Measurements from ENCODE around the gene PADI1. TPM values are rescaled to one million over a fixed set of nuclear protein-coding genes. Genes with fewer than 3 reads are reported as not detected.

Gene PADI1
- total RNA-seq, 4 donors from 2014 or later, result 3.2 to 24.2 (median 6.6) TPM

GRCh38 chr1:17212487-17213121 is 7.7 kb downstream of the PADI1 start:
- intact Hi-C loops (cut with DNase I; ENCODE audit: low total_unique reads), result no loop called here
- no peak for TF ChIP-seq POLR2A (IDR thresholded peaks at IDR 0.05)
- TF ChIP-seq, protein P1, sequence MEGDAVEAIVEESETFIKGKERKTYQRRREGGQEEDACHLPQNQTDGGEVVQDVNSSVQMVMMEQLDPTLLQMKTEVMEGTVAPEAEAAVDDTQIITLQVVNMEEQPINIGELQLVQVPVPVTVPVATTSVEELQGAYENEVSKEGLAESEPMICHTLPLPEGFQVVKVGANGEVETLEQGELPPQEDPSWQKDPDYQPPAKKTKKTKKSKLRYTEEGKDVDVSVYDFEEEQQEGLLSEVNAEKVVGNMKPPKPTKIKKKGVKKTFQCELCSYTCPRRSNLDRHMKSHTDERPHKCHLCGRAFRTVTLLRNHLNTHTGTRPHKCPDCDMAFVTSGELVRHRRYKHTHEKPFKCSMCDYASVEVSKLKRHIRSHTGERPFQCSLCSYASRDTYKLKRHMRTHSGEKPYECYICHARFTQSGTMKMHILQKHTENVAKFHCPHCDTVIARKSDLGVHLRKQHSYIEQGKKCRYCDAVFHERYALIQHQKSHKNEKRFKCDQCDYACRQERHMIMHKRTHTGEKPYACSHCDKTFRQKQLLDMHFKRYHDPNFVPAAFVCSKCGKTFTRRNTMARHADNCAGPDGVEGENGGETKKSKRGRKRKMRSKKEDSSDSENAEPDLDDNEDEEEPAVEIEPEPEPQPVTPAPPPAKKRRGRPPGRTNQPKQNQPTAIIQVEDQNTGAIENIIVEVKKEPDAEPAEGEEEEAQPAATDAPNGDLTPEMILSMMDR (IDR thresholded peaks at IDR 0.05), result no peak
- 38 to 48% methylated on average over 13 of the region's 13 CpGs for WGBS, 2 donors
- no peak overlapping the region for H3K4me3 ChIP-seq (ENCODE audit: low read depth, poor library complexity, severe bottlenecking)
- DNase-seq (ENCODE audit: low spot score in 2 of 2), result no peak

GRCh38 chr1:17213148-17213781 is 8.3 kb downstream of the PADI1 start:
- WGBS, 2 donors, result 55 to 56% methylated on average over 13 of the region's 13 CpGs
- intact Hi-C loops (cut with DNase I; ENCODE audit: low total_unique reads), result no loop called here
- no peak overlapping the region for H3K4me3 ChIP-seq (ENCODE audit: low read depth, poor library complexity, severe bottlenecking)
- TF ChIP-seq, protein P1 (IDR thresholded peaks at IDR 0.05), result no peak
- no peak for TF ChIP-seq POLR2A (IDR thresholded peaks at IDR 0.05)
- no peak for DNase-seq (ENCODE audit: low spot score in 2 of 2)

DNA sequence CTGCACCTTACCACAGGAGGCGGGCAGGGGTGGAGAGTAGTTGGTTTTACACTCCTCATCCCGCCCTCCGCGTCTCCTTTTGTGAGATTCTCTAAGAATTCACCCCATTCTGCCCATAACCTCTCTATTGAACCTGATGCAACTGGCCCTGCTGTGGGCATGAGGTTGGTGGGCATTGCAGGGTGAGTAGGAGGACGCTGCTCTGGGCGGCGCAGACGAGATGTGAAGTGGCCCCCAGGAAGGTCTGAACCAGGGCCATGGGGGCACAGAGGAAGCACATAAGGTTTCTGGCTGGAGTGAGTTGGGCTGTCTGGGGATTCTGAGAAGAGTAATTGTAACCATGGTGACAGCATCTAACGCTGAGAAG is 8.8 kb downstream of the PADI1 start:
- no peak for DNase-seq (ENCODE audit: low spot score in 2 of 2)
- 75 to 84% methylated on average over 9 of the region's 9 CpGs for WGBS, 2 donors
- H3K4me3 ChIP-seq (ENCODE audit: low read depth, poor library complexity, severe bottlenecking), result no peak overlapping the region
- intact Hi-C loops (cut with DNase I; ENCODE audit: low total_unique reads), result no loop called here
- TF ChIP-seq POLR2A (IDR thresholded peaks at IDR 0.05), result no peak
- TF ChIP-seq, protein P1 (IDR thresholded peaks at IDR 0.05), result no peak

- H3K4me3 ChIP-seq (ENCODE audit: low read depth, poor library complexity, severe bottlenecking), result no peak overlapping the region
- WGBS, 2 donors, result 69% methylated on average over 5 of the region's 5 CpGs
- intact Hi-C loops (cut with DNase I; ENCODE audit: low total_unique reads), result no loop called here
Observed at GRCh38 chr1:17214876-17215544, 10.1 kb downstream of the PADI1 start.

DNA sequence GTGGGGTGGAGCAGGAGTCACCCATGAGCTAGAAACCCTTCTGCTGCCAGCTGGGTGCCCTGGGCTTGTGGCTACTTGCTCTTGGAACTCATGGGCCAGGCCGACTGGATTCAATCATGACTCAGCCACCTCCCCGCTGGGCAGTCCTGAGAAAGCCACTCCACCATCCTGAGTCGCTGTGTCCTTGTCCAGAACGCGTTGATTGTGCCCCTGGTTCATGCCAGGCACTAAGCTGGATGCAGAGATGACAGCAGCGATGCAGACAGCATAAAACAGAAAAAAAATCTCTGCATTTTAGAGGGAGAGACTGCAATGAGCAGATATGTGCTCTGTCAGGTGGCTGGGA is 10.6 kb downstream of the PADI1 start:
- no peak overlapping the region for H3K4me3 ChIP-seq (ENCODE audit: low read depth, poor library complexity, severe bottlenecking)
- intact Hi-C loops (cut with DNase I; ENCODE audit: low total_unique reads), result no loop called here
- 66 to 67% methylated on average over 6 of the region's 6 CpGs for WGBS, 2 donors
- no peak for DNase-seq (ENCODE audit: low spot score in 2 of 2)
- TF ChIP-seq, protein P1 (IDR thresholded peaks at IDR 0.05), result no peak
- no peak for TF ChIP-seq POLR2A (IDR thresholded peaks at IDR 0.05)

More at GRCh38 chr1:17214876-17215544, 10.1 kb downstream of the PADI1 start:
- TF ChIP-seq POLR2A (IDR thresholded peaks at IDR 0.05), result no peak
- TF ChIP-seq, protein P1 (IDR thresholded peaks at IDR 0.05), result no peak
- no peak for DNase-seq (ENCODE audit: low spot score in 2 of 2)
